CD14-positive monocyte (primary cell): ENCODE measurements around the gene CHST3. TPM values are rescaled to one million over a fixed set of nuclear protein-coding genes. Genes with fewer than 3 reads are reported as not detected.

ENCODE experiments used
- DNase-seq, 3 donors: peaks; one replicate each; pipeline ENCODE4 v3.0.0-alpha.2; 2011 to 2022
- H2AFZ ChIP-seq: 2 replicates; pipeline ENCODE4 v1.6.0; 2012; ENCODE audit warnings: mild to moderate bottlenecking, low read depth, low read length, inconsistent platforms; ENCODE audit not compliant: insufficient read depth, poor library complexity, severe bottlenecking
- H3K27ac ChIP-seq, 2 donors: 1 replicate in 1 of 2; 2 replicates in 1 of 2; pipeline ENCODE4 v1.5.1; 2012 to 2013; ENCODE audit warnings: low read length in 2 of 2, control low read depth in 1 of 2, inconsistent platforms in 1 of 2, low read depth in 1 of 2, mild to moderate bottlenecking in 1 of 2
- H3K27me3 ChIP-seq, 2 donors: one replicate each; pipeline versions ENCODE4 v1.6.0 to v1.6.1; 2011 to 2013; ENCODE audit warnings: low read length in 2 of 2; ENCODE audit not compliant: control insufficient read depth in 2 of 2, insufficient read depth in 2 of 2
- H3K36me3 ChIP-seq, 2 donors: replicated peaks in 1 of 2; 1 replicate in 1 of 2; 2 replicates in 1 of 2; pipeline versions ENCODE4 v1.5.1 to v1.6.1; 2012 to 2013; ENCODE audit warnings: low read length in 2 of 2, control low read depth in 1 of 2, inconsistent platforms in 1 of 2, mild to moderate bottlenecking in 1 of 2; ENCODE audit not compliant: insufficient read depth in 2 of 2, control insufficient read depth in 1 of 2
- H3K4me1 ChIP-seq, 2 donors: 1 replicate in 1 of 2; 2 replicates in 1 of 2; pipeline versions ENCODE4 v1.5.1 to v1.6.1; 2012 to 2013; ENCODE audit warnings: low read length in 2 of 2, control low read depth in 1 of 2, inconsistent platforms in 1 of 2, mild to moderate bottlenecking in 1 of 2, moderate library complexity in 1 of 2; ENCODE audit not compliant: insufficient read depth in 2 of 2, control insufficient read depth in 1 of 2
- H3K4me2 ChIP-seq: replicated peaks from 2 replicates; pipeline ENCODE3; 2012; ENCODE audit warnings: low read length, moderate library complexity, mild to moderate bottlenecking; ENCODE audit not compliant: poor library complexity, severe bottlenecking; ENCODE audit errors: extremely low read depth
- H3K4me3 ChIP-seq, 3 experiments: fragments of 200-600 bp in 1 of 3; sonication (generic) in 1 of 3; replicated peaks in 1 of 3; 1 replicate in 2 of 3; 2 replicates in 1 of 3; pipeline ENCODE4 v1.5.1; 2011 to 2013; ENCODE audit warnings: low read length in 3 of 3, mild to moderate bottlenecking in 3 of 3, control low read depth in 2 of 3, low read depth in 2 of 3, inconsistent platforms in 1 of 3, moderate library complexity in 1 of 3
- H3K79me2 ChIP-seq: 2 replicates; pipeline ENCODE4 v1.6.0; 2012; ENCODE audit warnings: mild to moderate bottlenecking, control low read depth, inconsistent platforms, low read length, moderate library complexity; ENCODE audit not compliant: insufficient read depth
- H3K9ac ChIP-seq: 2 replicates; pipeline ENCODE4 v1.6.0; 2017; ENCODE audit warnings: low read length, mild to moderate bottlenecking; ENCODE audit not compliant: insufficient read depth, poor library complexity, severe bottlenecking
- H3K9me3 ChIP-seq, 2 donors: replicated peaks in 1 of 2; 1 replicate in 1 of 2; 2 replicates in 1 of 2; pipeline versions ENCODE4 v1.5.1 to v1.6.1; 2012 to 2013; ENCODE audit warnings: low read length in 2 of 2, control low read depth in 1 of 2; ENCODE audit not compliant: control insufficient read depth in 1 of 2, insufficient read depth in 1 of 2
- H4K20me1 ChIP-seq: 2 replicates; pipeline ENCODE4 v1.6.0; 2012; ENCODE audit warnings: mild to moderate bottlenecking, low read length, control low read depth, moderate library complexity; ENCODE audit not compliant: insufficient read depth
- H3K27ac Mint-ChIP-seq, 7 donors: one replicate each; pipeline ENCODE4 v1.8.0; 2020; ENCODE audit warnings: mild to moderate bottlenecking in 7 of 7, mixed read lengths in 7 of 7, moderate library complexity in 6 of 7, inconsistent platforms in 2 of 7
- H3K27me3 Mint-ChIP-seq, 3 donors: one replicate each; pipeline ENCODE4 v1.8.0; 2021 to 2022; ENCODE audit warnings: low read depth in 3 of 3, mild to moderate bottlenecking in 3 of 3, mixed read lengths in 3 of 3, moderate library complexity in 3 of 3, inconsistent platforms in 1 of 3
- H3K36me3 Mint-ChIP-seq, 2 donors: one replicate each; pipeline ENCODE4 v1.8.0; 2020; ENCODE audit warnings: mixed read lengths in 2 of 2, inconsistent platforms in 1 of 2, mild to moderate bottlenecking in 1 of 2
- H3K4me1 Mint-ChIP-seq: one replicate; pipeline ENCODE4 v1.8.0; 2020; ENCODE audit warnings: mild to moderate bottlenecking, mixed read lengths
- H3K4me3 Mint-ChIP-seq, 2 donors: one replicate each; pipeline ENCODE4 v1.8.0; 2020; ENCODE audit warnings: mild to moderate bottlenecking in 2 of 2, mixed read lengths in 2 of 2, moderate library complexity in 1 of 2
- H3K9me3 Mint-ChIP-seq, 7 donors: one replicate each; pipeline ENCODE4 v1.8.0; 2020 to 2022; ENCODE audit warnings: mixed read lengths in 7 of 7, mild to moderate bottlenecking in 6 of 7, moderate library complexity in 6 of 7, inconsistent platforms in 2 of 7
- WGBS: methylation state at CpG from one replicate; pipeline ENCODE4 v1.1.5; 2013; ENCODE audit warnings: missing lambda C conversion rate; ENCODE audit not compliant: insufficient coverage; 5-methylcytosine and 5-hydroxymethylcytosine counted together
- intact Hi-C, 2 donors: fragments of 100-400 bp; cut with micrococcal nuclease; formaldehyde crosslinking; loops; one replicate each; pipeline versions ENCODE4 v1.15.0 to v1.15.1; 2023
- polyA plus RNA-seq, 3 donors: library from polyadenylated mRNA; depleted of rRNA in 1 of 3; unstranded in 2 of 3; stranded (reverse) in 1 of 3; fragments of 300-500 nt in 2 of 3; fragments of >200 nt in 1 of 3; fragmentation: Illumina TruSeq in 2 of 3; gene quantifications; 1 replicate in 2 of 3; 2 replicates in 1 of 3; pipeline ENCODE4 v1.2.3, GENCODE V29; 2012 to 2021
- TF ChIP-seq, protein P1 (sequence below): fragments of 200-600 bp; IDR thresholded peaks from one replicate; pipeline ENCODE4 v1.8.0; 2022; ENCODE audit warnings: antibody characterized with exemption, mild to moderate bottlenecking

CHST3 gene
- polyA plus RNA-seq, 3 donors, result not detected

DNA sequence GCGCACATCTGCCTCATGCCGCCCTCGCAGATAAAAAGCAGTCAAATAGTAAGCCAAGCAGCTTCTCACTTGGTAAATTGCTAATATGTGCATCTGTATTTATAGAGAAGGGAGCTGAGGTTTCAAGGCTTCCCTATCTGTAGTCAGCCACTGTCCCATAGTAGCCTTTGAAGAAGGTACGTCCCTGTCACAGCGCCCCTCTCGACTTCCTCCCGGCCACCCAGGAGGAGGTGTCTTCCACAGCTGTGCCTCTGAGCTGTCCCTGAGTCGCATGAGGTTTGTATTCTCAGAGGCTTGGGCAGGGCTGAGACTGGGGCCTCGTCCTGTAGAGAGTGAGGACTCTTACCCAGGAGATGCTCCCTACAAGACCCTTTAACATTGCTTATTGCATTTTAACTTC is 75.2 kb downstream of the CHST3 start:
- Histone ChIP-seq H3K4me3 (no peak overlapping the region), H4K20me1 (no peaks in the 10 kb centered on the region), H3K4me2 (no peak overlapping the region), H3K27ac (no peak overlapping the region), H3K9ac (no peak overlapping the region), H3K79me2 (no peaks in the 10 kb centered on the region), H3K27me3 (no peaks in the 10 kb centered on the region), H3K36me3 (no peaks in the 10 kb centered on the region), H3K9me3 (no peaks in the 10 kb centered on the region), H3K4me1 (no peaks in the 10 kb centered on the region), H2AFZ (no peak overlapping the region)
- Mint-ChIP-seq H3K27ac (no peak overlapping the region), H3K36me3 (no peaks in the 10 kb centered on the region), H3K4me1 (peaks cover 1% of the 10 kb centered on the region), H3K9me3 (peaks cover 0 to 2% (median 0%) of the 10 kb centered on the region in 7 donors), H3K4me3 (no peak overlapping the region), H3K27me3 (peaks cover 0 to 2% (median 0%) of the 10 kb centered on the region in 3 donors)
- WGBS, result 80% methylated on average over 3 of the region's 9 CpGs
- TF ChIP-seq, protein P1, sequence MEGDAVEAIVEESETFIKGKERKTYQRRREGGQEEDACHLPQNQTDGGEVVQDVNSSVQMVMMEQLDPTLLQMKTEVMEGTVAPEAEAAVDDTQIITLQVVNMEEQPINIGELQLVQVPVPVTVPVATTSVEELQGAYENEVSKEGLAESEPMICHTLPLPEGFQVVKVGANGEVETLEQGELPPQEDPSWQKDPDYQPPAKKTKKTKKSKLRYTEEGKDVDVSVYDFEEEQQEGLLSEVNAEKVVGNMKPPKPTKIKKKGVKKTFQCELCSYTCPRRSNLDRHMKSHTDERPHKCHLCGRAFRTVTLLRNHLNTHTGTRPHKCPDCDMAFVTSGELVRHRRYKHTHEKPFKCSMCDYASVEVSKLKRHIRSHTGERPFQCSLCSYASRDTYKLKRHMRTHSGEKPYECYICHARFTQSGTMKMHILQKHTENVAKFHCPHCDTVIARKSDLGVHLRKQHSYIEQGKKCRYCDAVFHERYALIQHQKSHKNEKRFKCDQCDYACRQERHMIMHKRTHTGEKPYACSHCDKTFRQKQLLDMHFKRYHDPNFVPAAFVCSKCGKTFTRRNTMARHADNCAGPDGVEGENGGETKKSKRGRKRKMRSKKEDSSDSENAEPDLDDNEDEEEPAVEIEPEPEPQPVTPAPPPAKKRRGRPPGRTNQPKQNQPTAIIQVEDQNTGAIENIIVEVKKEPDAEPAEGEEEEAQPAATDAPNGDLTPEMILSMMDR, result no peak
- intact Hi-C loops, result no loop called here
- DNase-seq, result no peak

DNA sequence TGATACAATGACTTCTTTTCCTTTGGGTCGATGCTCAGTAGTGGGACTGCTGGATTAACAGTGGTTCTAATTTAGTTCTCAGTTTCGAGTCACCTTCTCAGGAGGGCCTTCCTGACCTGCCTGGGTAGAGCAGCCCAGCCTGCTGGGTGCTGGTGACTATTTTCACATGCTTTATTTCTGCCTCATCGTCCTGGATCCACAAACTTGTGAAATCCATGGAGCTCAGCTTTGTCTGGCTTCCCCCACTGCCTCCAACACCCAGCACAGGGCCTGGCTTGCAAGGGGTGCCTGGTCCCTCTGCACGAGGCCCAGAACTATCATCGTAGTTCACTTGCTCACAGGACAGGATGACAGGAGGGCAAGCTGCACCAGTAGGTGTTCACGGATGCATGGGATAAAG is 77.3 kb downstream of the CHST3 start:
- Histone ChIP-seq H3K9ac (no peak overlapping the region), H2AFZ (no peak overlapping the region), H3K4me2 (no peak overlapping the region), H3K9me3 (no peaks in the 10 kb centered on the region), H4K20me1 (no peaks in the 10 kb centered on the region), H3K27me3 (no peaks in the 10 kb centered on the region), H3K36me3 (no peaks in the 10 kb centered on the region), H3K4me1 (no peaks in the 10 kb centered on the region), H3K4me3 (no peak overlapping the region), H3K79me2 (no peaks in the 10 kb centered on the region), H3K27ac (no peak overlapping the region)
- Mint-ChIP-seq H3K27me3 (peaks cover 0 to 2% (median 0%) of the 10 kb centered on the region in 3 donors), H3K4me3 (no peak overlapping the region), H3K36me3 (no peaks in the 10 kb centered on the region), H3K4me1 (peaks cover 1% of the 10 kb centered on the region), H3K27ac (no peak overlapping the region), H3K9me3 (peaks cover 0 to 4% (median 0%) of the 10 kb centered on the region in 7 donors)
- intact Hi-C loops, result no loop called here
- DNase-seq, result no peak
- 98% methylated on average over 5 of the region's 6 CpGs for WGBS
- TF ChIP-seq, protein P1, result no peak
